ENCODE results near the gene SALL4.
"Not testable (repeated sequence)": the region's sequence is repeated elsewhere in the genome, so short reads cannot be mapped to it uniquely, and the experiment has no call there.

SALL4 gene

DNA sequence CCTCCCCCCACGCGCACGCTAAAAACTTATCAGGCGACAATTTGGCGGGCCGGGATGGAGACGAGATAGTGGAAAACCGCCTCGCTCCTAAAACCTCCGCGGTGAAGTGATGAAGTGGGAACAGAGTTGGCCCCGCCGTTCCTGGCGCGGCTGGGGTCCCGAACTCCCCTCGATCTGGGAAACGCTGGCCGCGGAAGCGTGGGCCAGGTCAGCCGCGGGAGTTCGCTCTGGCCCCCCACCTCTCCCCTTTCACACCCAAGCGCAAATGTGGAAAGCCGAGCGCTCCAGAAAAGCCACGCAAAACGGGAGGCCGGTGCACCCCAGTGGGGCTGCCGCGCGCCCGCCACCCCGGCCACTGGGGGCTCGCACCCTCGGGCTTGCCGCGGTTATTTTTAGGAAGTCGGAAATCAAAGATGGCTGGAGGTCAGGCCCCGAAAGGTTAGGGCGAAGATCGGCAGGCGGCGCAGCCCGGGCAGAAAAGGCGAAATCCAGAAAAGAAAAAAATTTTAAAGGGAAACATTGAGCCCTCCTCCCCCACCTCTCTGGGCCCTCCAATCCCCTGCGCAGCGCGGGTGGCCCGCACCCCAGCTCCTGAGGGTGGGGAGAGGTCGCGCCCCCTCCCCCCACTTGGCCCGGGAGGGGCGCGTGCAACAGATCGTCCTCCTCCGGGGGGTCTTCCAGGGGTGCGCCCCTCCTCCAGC, 1.0 kb downstream of the SALL4 start:
- no peak for DNase-seq

DNA sequence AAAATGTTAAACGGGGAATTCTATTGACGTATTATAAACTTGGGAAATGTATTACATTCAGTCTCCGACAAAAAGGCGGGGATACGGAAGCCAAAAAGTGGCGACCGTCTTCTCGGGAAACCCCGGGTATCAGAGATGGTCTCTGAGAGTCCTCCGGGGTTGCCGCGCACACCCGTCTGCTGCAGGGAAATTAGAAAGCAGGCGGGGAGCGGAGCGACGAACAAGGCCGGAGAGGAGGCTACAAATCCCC, 1.5 kb downstream of the SALL4 start:
- no peak for DNase-seq

GRCh38 chr20:51800060-51800871, 2.1 kb downstream of the SALL4 start:
- peak; percentile 7 for DNase-seq

GRCh38 chr20:51799401-51799860, 2.9 kb downstream of the SALL4 start:
- no peak for DNase-seq

DNA sequence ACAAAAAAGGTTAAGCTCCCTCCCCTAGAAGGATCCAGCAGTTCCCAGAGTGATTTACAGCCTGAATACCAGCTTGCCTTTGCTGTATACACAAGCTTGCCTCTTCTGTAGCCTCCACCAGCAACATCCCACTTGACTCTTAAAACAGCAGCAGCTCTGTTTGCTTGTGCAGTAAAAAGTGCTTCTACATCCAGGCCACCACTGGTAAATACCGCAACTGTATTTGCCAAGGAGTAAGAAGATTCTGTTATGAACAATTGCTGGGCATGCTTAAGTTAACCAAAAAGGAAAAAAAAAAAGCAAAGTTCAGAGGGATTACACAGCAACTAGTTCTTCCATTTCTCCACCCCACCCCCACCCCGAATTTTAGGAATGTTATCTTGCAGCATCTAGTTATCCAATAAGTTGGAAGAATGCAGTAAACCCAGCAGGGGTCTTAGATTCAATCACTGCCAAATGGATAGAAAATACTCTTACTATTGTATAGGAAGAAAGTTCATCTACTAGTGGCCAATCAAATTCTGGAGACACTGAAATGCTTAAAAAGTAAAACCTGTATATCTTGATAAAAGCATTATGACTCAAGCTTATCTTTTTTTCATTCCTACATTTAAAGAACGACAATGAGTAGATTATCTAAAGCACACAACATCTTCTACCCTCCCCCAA, 4.8 kb downstream of the SALL4 start:
- no peak for DNase-seq

- no peak for DNase-seq
These were observed 6.0 kb downstream of the SALL4 start for GRCh38 chr20:51796340-51796739.

DNA sequence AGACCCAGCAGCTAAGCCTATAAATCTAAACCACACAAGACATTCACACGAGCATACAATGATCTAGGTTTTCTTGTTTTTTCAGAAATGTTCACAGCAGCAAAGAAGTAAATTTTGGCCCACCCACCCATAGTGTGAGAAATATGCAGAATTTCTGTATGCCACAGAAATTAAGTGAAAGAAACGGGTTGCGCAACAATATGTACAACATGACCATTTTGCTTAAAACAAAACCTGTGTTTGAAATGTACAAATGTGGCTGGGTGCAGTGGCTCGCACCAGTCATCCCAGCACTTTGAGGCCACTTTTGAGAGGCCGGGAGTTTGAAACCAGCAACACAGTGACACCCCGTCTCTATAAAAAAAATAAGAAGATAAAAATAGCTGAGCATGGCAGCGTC, 9.4 kb downstream of the SALL4 start:
- DNase-seq = no peak

- DNase-seq = no peak
These were observed 10.7 kb downstream of the SALL4 start for GRCh38 chr20:51791626-51792025.

DNA sequence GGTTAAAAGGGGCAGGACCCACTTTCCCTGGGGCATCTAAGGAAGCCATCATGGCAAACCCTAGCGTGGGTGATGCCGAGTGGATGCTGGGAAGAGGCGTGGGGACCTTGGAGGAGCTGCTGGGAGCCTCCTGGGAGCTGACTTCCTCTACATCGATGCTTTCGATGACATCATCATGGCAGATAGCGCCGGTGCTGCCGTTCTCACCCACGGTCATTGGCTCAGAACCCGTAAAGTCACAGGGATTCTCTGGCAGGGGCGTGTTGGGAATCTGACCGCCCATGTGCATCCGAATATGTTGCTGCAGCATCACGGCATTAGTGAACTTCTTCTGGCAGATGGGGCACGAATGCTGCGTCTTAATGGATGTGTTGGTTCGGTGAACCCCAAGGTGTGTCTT, 12.1 kb downstream of the SALL4 start:
- no peak for DNase-seq

- no peak for DNase-seq
These were observed 12.9 kb downstream of the SALL4 start for GRCh38 chr20:51789434-51789833.

- no peak for DNase-seq
These were observed 13.5 kb downstream of the SALL4 start for GRCh38 chr20:51788822-51789221.

DNA sequence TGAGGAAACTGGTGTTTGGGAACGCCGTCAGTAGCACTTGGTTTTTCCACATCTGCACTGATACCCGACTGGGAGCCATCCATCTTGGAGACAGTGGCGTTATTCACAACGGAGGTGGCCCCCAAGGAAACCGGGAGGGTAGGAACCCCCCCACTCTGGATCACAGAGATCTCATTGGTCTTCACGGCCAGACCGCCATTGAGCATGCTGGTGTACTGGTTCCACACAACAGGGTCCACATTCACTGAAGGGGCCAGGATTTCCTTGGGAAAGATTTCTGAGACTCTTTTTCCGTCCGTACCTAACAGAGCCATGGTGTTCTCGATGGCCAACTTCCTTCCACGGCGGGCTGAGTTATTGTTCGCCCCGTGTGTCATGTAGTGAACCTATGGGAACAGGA, 18.0 kb downstream of the SALL4 start:
- no peak for DNase-seq

- DNase-seq = not testable (repeated sequence)
These were observed 24.0 kb downstream of the SALL4 start for GRCh38 chr20:51778229-51778759.

- DNase-seq = no peak
These were observed 27.1 kb downstream of the SALL4 start for GRCh38 chr20:51775241-51775640.

GRCh38 chr20:51772236-51772635, 30.1 kb downstream of the SALL4 start:
- DNase-seq = no peak

GRCh38 chr20:51769976-51770615, 32.2 kb downstream of the SALL4 start:
- DNase-seq = no peak

- no peak for DNase-seq
These were observed 33.4 kb downstream of the SALL4 start for GRCh38 chr20:51768759-51769517.

- DNase-seq = peak; percentile 33
These were observed 34.2 kb downstream of the SALL4 start, which contains the start of gene ATP9A for GRCh38 chr20:51767867-51768758. Gene ATP9A, minus strand, starts transcription at chr20:51768390. Its CDS starts 21 bp downstream, at chr20:51768369.

DNA sequence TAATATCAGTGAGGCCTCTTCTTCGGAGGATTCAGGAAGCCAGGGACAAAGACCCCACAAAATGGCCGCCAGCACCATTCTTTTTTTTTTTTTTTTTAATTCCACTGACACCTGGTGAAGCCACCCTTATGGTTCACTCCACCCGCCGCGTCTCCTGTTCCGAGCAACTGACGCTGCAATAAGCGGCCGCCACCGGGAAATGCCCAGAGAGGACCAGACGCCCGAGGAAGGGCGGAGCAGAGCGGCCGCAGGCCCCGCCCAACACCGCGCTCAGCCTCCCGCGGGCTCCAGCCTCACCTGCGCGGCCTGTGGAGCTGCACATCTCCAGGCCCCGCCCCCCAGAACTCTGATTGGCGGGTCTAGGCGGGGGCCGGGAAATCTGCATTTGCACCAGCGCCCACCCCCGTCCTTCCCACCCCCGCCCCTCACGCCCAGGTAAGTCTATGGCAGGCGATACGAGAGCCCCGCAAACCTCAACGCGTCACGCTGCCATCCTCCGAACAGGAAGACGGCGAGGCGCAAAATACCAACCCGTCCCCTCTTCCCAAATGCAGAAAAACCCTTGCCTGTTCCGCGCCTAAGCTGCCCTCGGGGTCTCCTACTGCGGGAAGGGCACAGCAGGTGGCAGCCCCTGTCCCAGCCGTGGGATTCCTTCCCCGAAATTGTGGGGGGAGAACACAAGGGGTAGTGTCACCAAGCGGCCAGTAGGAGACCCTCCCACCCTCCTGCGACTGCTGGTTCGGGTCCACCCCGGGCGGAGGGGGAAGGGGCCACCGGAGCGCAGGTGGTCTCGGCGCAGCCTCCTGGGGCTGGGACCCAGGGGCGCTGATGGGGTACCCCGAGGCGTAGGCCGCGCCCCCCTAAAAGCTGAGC, 35.1 kb downstream of the SALL4 start:
- DNase-seq = peak; percentile 80

GRCh38 chr20:51765381-51765780, 36.9 kb downstream of the SALL4 start:
- DNase-seq = not testable (repeated sequence)
